ENCODE results near the gene PPM1L.

Gene PPM1L

GRCh38 chr3:160856450-160856849 lies 100.4 kb downstream of the PPM1L start:
- no peak for DNase-seq (ENCODE audit: low spot score)

GRCh38 chr3:160857476-160858119 lies 101.6 kb downstream of the PPM1L start:
- no peak for DNase-seq (ENCODE audit: low spot score)

- no peak for DNase-seq (ENCODE audit: low spot score)
Measured at GRCh38 chr3:160860346-160860745, 104.3 kb downstream of the PPM1L start.

GRCh38 chr3:160869825-160870224 lies 113.8 kb downstream of the PPM1L start:
- no peak for DNase-seq (ENCODE audit: low spot score)

GRCh38 chr3:160870327-160870726 lies 114.3 kb downstream of the PPM1L start:
- DNase-seq (ENCODE audit: low spot score): no peak

- no peak for DNase-seq (ENCODE audit: low spot score)
Measured at GRCh38 chr3:160874736-160875135, 118.7 kb downstream of the PPM1L start.

GRCh38 chr3:160876643-160877042 lies 120.6 kb downstream of the PPM1L start:
- DNase-seq (ENCODE audit: low spot score): no peak

GRCh38 chr3:160879859-160880258 lies 123.8 kb downstream of the PPM1L start:
- no peak for DNase-seq (ENCODE audit: low spot score)

- DNase-seq (ENCODE audit: low spot score): no peak
Measured at GRCh38 chr3:160883373-160883772, 127.3 kb downstream of the PPM1L start.

GRCh38 chr3:160885791-160886286 lies 129.8 kb downstream of the PPM1L start:
- no peak for DNase-seq (ENCODE audit: low spot score)

GRCh38 chr3:160886421-160886820 lies 130.4 kb downstream of the PPM1L start:
- DNase-seq (ENCODE audit: low spot score): no peak

GRCh38 chr3:160893207-160893606 lies 137.2 kb downstream of the PPM1L start:
- no peak for DNase-seq (ENCODE audit: low spot score)

- DNase-seq (ENCODE audit: low spot score): no peak
Measured at GRCh38 chr3:160904691-160905090, 148.7 kb downstream of the PPM1L start.

- DNase-seq (ENCODE audit: low spot score): no peak
Measured at GRCh38 chr3:160906646-160907045, 150.6 kb downstream of the PPM1L start.

- DNase-seq (ENCODE audit: low spot score): no peak
Measured at GRCh38 chr3:160909917-160910316, 153.9 kb downstream of the PPM1L start.

- DNase-seq (ENCODE audit: low spot score): no peak
Measured at GRCh38 chr3:160911411-160911810, 155.4 kb downstream of the PPM1L start.

- DNase-seq (ENCODE audit: low spot score): no peak
Measured at GRCh38 chr3:160916472-160916871, 160.4 kb downstream of the PPM1L start.

- DNase-seq (ENCODE audit: low spot score): no peak
Measured at GRCh38 chr3:160919942-160920341, 163.9 kb downstream of the PPM1L start.

GRCh38 chr3:160921020-160921635 lies 165.1 kb downstream of the PPM1L start:
- DNase-seq (ENCODE audit: low spot score): no peak

- DNase-seq (ENCODE audit: low spot score): no peak
Measured at GRCh38 chr3:160924776-160925175, 168.7 kb downstream of the PPM1L start.

- DNase-seq (ENCODE audit: low spot score): no peak
Measured at GRCh38 chr3:160927620-160928019, 171.6 kb downstream of the PPM1L start.

GRCh38 chr3:160928183-160928726 lies 172.2 kb downstream of the PPM1L start:
- no peak for DNase-seq (ENCODE audit: low spot score)

GRCh38 chr3:160929595-160929994 lies 173.6 kb downstream of the PPM1L start:
- DNase-seq (ENCODE audit: low spot score): no peak

- DNase-seq (ENCODE audit: low spot score): no peak
Measured at GRCh38 chr3:160931474-160931873, 175.4 kb downstream of the PPM1L start.
